Right lobe of liver (tissue), 4 donors: ENCODE data around the gene HBG2.

Experiments
- POLR2A ChIP-seq: fragments of 450-650 bp; IDR thresholded peaks from one replicate; pipeline ENCODE4 v1.6.1; 2017; ENCODE audit warnings: antibody characterized with exemption, mild to moderate bottlenecking
- TF ChIP-seq, protein P1 (sequence below), 4 donors: fragments of 200-600 bp in 3 of 4; fragments of 450-650 bp in 1 of 4; IDR thresholded peaks; one replicate each; pipeline versions ENCODE4 v1.5.1 to v1.8.0; 2016 to 2022; ENCODE audit warnings: antibody characterized with exemption in 4 of 4, mild to moderate bottlenecking in 2 of 4
- donor health status: DM: no; HTN: no; CAD: no.
- donor health status: DM: no; HTN: no; CAD: no.
- donor health status: DM: no; HTN: yes; CAD: no.

DNA sequence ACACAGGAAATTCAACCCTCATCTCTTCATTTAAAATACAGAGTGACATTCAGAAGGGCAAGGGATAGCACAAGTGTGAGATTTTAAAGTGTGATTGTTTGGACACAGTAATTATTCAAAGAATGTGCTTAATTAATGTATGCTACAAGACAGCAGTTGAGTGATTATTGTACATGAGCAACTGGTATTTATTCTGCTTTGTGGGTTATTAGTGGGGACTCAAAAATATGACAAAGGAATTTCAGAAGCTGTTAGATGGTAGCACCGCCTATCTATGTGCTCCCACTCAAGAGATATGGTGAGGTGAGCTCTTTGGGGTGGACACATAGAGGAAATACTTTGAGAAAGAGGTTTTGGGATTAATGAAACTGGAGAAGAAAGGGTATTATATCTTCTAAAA lies 14.5 kb downstream of the HBG2 start:
- TF ChIP-seq, protein P1, sequence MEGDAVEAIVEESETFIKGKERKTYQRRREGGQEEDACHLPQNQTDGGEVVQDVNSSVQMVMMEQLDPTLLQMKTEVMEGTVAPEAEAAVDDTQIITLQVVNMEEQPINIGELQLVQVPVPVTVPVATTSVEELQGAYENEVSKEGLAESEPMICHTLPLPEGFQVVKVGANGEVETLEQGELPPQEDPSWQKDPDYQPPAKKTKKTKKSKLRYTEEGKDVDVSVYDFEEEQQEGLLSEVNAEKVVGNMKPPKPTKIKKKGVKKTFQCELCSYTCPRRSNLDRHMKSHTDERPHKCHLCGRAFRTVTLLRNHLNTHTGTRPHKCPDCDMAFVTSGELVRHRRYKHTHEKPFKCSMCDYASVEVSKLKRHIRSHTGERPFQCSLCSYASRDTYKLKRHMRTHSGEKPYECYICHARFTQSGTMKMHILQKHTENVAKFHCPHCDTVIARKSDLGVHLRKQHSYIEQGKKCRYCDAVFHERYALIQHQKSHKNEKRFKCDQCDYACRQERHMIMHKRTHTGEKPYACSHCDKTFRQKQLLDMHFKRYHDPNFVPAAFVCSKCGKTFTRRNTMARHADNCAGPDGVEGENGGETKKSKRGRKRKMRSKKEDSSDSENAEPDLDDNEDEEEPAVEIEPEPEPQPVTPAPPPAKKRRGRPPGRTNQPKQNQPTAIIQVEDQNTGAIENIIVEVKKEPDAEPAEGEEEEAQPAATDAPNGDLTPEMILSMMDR (IDR thresholded peaks at IDR 0.05), result no peak
- no peak for TF ChIP-seq POLR2A
